Measurements from ENCODE around the gene DNER. TPM values are rescaled to one million over a fixed set of nuclear protein-coding genes. Genes with fewer than 3 reads are reported as not detected.

DNER gene
- total RNA-seq, 1 donor from 2014 or later, result 0.14 TPM

DNA sequence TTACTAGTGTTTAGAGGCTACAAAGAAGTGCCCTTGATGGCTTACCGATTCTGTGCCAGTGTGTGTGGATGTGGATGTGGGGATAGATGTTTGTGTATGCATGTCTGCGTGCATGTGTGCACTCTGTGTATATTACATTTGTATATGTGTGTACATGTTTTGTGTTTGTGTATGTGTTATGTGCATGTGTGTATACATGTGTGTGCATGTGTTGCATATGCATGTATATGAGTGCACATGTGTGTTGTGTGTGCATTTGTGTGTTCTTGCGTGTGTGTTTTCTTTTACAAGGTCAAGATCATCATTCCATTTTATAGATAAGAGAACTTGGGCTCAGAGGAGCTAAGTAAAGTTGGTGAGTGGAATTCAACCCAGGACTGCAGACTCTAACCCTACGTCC, 226.1 kb downstream of the DNER start:
- no peak for DNase-seq

DNA sequence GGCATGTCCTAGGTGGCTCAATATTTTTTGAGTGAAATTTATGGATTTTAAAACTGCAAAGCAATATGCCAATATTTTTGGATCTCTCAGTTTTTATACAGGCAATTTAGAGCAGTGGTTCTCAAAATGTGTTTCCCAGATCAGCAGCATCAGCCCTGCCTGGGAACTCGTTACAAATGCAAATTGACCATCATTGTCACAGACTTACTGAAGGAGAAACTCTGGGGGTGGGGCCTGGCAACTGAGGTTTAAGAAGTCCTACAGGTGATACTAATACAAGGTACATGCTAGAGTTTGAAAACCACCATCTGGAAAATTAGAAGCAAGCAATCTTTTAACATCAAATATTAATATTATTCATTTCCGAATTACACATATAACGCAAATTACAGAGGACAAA, 227.7 kb downstream of the DNER start:
- intact Hi-C loops (cut with DNase I), result no loop called here
- no peak for ATAC-seq
- TF ChIP-seq, protein P1, sequence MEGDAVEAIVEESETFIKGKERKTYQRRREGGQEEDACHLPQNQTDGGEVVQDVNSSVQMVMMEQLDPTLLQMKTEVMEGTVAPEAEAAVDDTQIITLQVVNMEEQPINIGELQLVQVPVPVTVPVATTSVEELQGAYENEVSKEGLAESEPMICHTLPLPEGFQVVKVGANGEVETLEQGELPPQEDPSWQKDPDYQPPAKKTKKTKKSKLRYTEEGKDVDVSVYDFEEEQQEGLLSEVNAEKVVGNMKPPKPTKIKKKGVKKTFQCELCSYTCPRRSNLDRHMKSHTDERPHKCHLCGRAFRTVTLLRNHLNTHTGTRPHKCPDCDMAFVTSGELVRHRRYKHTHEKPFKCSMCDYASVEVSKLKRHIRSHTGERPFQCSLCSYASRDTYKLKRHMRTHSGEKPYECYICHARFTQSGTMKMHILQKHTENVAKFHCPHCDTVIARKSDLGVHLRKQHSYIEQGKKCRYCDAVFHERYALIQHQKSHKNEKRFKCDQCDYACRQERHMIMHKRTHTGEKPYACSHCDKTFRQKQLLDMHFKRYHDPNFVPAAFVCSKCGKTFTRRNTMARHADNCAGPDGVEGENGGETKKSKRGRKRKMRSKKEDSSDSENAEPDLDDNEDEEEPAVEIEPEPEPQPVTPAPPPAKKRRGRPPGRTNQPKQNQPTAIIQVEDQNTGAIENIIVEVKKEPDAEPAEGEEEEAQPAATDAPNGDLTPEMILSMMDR (IDR thresholded peaks at IDR 0.05), result no peak

More for the DNA sequence above, 226.1 kb downstream of the DNER start:
- Histone ChIP-seq H3K27me3 (no peaks in the 10 kb centered on the region), H3K27ac (no peak overlapping the region), H3K36me3 (no peaks in the 10 kb centered on the region), H3K4me1 (no peaks in the 10 kb centered on the region), H3K4me3 (no peak overlapping the region), H3K9me3 (no peaks in the 10 kb centered on the region)
- intact Hi-C loops (cut with DNase I), result no loop called here
- TF ChIP-seq, protein P1 (IDR thresholded peaks at IDR 0.05), result no peak
- no peak for ATAC-seq

DNA sequence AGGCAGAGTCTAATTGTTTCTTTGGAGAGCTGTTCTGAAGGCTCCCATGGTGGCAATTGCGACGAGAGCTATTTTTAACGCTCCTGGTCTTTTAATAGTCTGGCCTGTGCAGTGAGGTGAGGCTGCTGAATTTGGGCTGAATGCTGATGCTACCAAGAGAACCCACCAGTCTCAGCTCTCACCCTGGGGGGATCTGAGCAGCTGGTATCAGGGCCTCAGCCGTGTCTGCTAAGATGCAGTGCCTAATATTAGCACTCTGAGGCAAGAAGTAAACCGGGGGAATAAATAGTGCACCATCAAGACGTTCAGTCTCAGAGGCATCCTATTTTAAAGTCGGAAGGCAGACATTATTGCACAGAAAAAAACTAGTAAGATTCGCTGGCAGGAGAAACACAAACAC, 228.5 kb downstream of the DNER start:
- ATAC-seq (no peak), DNase-seq (no peak)
- H3K27me3 ChIP-seq, result no peaks in the 10 kb centered on the region
- intact Hi-C loops (cut with DNase I), result no loop called here
- TF ChIP-seq, protein P1 (IDR thresholded peaks at IDR 0.05), result no peak
- H3K36me3 ChIP-seq, result no peaks in the 10 kb centered on the region
- no peaks in the 10 kb centered on the region for H3K4me1 ChIP-seq
- no peaks in the 10 kb centered on the region for H3K9me3 ChIP-seq
- H3K27ac ChIP-seq, result no peak overlapping the region
- H3K4me3 ChIP-seq, result no peak overlapping the region

More for the DNA sequence above, 227.7 kb downstream of the DNER start:
- H3K4me3 ChIP-seq, result no peak overlapping the region
- H3K4me1 ChIP-seq, result no peaks in the 10 kb centered on the region
- no peaks in the 10 kb centered on the region for H3K27me3 ChIP-seq
- H3K27ac ChIP-seq, result no peak overlapping the region
- H3K36me3 ChIP-seq, result no peaks in the 10 kb centered on the region
- H3K9me3 ChIP-seq, result no peaks in the 10 kb centered on the region
- DNase-seq, result no peak

DNA sequence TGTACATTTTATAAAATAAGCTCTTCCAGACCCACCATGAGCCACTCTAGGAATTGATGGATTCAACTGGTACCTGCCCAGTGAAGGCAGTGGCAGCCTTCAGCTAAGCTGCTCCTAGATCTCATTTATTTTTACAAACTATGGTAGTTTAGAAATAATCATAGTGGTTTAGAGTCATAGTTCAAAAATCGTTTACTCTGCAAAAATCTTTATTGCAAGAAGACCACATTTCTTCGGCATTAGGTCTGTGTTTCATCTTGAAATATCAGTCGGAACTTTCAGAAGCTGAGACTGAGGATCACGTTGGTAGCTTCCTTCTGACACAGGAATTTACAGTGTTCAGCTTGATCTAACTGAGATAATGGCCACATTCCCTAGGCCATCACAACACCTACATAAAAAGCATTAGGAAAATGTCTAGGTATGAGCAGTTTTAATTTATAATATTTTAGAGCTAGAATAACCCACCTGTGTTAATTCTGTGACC, 237.0 kb downstream of the DNER start:
- H3K4me1 ChIP-seq, result no peaks in the 10 kb centered on the region
- H3K27ac ChIP-seq, result no peak overlapping the region
- no peak for DNase-seq
- no peak for ATAC-seq
- TF ChIP-seq, protein P1 (IDR thresholded peaks at IDR 0.05), result no peak
- no peaks in the 10 kb centered on the region for H3K27me3 ChIP-seq
- H3K9me3 ChIP-seq, result no peaks in the 10 kb centered on the region
- H3K36me3 ChIP-seq, result no peaks in the 10 kb centered on the region
- intact Hi-C loops (cut with DNase I), result no loop called here
- no peak overlapping the region for H3K4me3 ChIP-seq

DNA sequence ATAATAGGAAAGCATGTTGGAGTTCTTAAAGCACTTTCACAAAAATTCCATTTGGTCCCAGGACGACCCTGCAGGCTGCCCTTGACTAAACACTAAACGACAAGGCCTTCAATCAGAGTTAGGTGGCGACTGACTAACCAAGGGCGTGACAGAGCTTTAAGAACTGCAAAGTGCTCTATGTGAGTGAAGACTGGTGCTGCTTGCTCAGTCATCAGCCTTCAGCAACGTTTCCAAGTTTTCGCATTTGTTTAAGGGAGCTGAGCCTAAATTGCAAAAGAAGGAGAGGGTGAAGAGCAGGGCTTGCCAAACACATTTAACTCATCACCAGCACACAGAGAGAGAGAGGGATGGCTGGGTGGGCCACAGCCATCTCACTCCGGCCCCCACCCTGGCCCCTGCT, 238.6 kb downstream of the DNER start:
- H3K36me3 ChIP-seq, result no peaks in the 10 kb centered on the region

More for the DNA sequence above, 238.6 kb downstream of the DNER start:
- no peak for DNase-seq
- H3K27me3 ChIP-seq, result no peaks in the 10 kb centered on the region
- intact Hi-C loops (cut with DNase I), result no loop called here
- peak; percentile 55 for ATAC-seq
- no peaks in the 10 kb centered on the region for H3K9me3 ChIP-seq
- no peak overlapping the region for H3K27ac ChIP-seq
- no peaks in the 10 kb centered on the region for H3K4me1 ChIP-seq
- no peak overlapping the region for H3K4me3 ChIP-seq
- TF ChIP-seq, protein P1 (IDR thresholded peaks at IDR 0.05), result no peak
